Measurements from ENCODE around the gene CAMK2N2. TPM values are rescaled to one million over a fixed set of nuclear protein-coding genes. Genes with fewer than 3 reads are reported as not detected.

CAMK2N2 gene
- total and polyA plus RNA-seq, 2 of the 4 experiments (the other 2 are of a cell fraction): 0.34 TPM; not detected in 1

DNA sequence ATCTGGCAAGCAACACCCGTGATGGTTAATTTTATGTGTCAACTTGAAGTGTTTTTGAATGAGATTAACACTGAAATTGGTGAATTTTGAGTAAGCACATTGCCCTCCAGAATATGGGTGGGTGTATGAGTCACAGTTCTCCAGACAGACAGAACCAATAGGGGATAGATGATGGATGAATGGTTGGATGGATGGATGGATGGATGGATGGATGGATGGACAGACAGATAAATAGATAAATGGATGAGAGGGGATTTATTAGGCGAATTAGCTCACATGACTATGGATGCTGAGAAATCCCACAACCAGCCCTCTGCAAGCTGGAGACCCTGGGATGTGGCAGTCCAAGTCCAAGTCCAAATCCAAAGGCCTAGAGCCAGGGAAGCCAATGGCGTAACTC lies 37.4 kb downstream of the CAMK2N2 start:
- POLR2A ChIA-PET (ENCODE audit: unreplicated experiment): no interaction called here
- dilution Hi-C loops (cut with HindIII; ENCODE audit: low sequenced_read_pairs, unreplicated experiment): no loop called here
- Histone ChIP-seq H4K20me1 (ENCODE audit: insufficient read depth, low read length) (no peaks in the 10 kb centered on the region), H2BK15ac (ENCODE audit: low read depth, low read length) (no peak overlapping the region), H3K27me3 (ENCODE audit: control insufficient read depth, insufficient read depth, low read length) (peaks cover 27% of the 10 kb centered on the region), H3K14ac (replicated peaks; ENCODE audit: low read depth, low read length) (no peak overlapping the region), H4K8ac (ENCODE audit: low read depth in 2 of 2, low read length in 2 of 2) (no peak overlapping the region), H3K79me1 (ENCODE audit: low read depth in 1 of 2, low read length in 2 of 2) (no peaks in the 10 kb centered on the region), H3K36me3 (ENCODE audit: control insufficient read depth, insufficient read depth, low read length) (no peaks in the 10 kb centered on the region), H2AFZ (replicated peaks; ENCODE audit: low read length, poor library complexity) (no peak overlapping the region), H3K9me3 (ENCODE audit: control insufficient read depth, insufficient read depth, low read length) (no peaks in the 10 kb centered on the region), H3K4me2 (ENCODE audit: low read depth, low read length) (no peak overlapping the region), H3K4ac (ENCODE audit: low read depth, low read length) (no peak overlapping the region), H3K4me3 (ENCODE audit: insufficient read depth, low read depth, low read length) (no peak overlapping the region), H3K9me1 (ENCODE audit: insufficient read depth, low read length) (no peaks in the 10 kb centered on the region), H3K23ac (ENCODE audit: low read depth, low read length) (no peak overlapping the region), H4K5ac (ENCODE audit: low read depth, low read length) (no peak overlapping the region), H2AK9ac (replicated peaks; ENCODE audit: low read depth, low read length, poor library complexity) (no peak overlapping the region), H2BK20ac (ENCODE audit: low read depth, low read length) (no peak overlapping the region), H2BK120ac (ENCODE audit: low read depth, low read length) (no peak overlapping the region), H3K56ac (ENCODE audit: extremely low read depth, insufficient read depth, low read length) (no peak overlapping the region), H3K9ac (ENCODE audit: low read depth, low read length) (no peak overlapping the region), H2BK5ac (ENCODE audit: low read depth, low read length, poor library complexity, severe bottlenecking) (no peak overlapping the region), H3K27ac (ENCODE audit: insufficient read depth, low read length) (no peak overlapping the region), H4K91ac (ENCODE audit: insufficient read depth, low read depth, low read length) (no peak overlapping the region), H2AK5ac (ENCODE audit: low read depth, low read length) (no peak overlapping the region), H3K18ac (ENCODE audit: low read depth, low read length) (no peak overlapping the region), H3K4me1 (ENCODE audit: control insufficient read depth, insufficient read depth, low read length) (no peaks in the 10 kb centered on the region)
- TF ChIP-seq, protein P1, sequence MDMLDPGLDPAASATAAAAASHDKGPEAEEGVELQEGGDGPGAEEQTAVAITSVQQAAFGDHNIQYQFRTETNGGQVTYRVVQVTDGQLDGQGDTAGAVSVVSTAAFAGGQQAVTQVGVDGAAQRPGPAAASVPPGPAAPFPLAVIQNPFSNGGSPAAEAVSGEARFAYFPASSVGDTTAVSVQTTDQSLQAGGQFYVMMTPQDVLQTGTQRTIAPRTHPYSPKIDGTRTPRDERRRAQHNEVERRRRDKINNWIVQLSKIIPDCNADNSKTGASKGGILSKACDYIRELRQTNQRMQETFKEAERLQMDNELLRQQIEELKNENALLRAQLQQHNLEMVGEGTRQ (IDR thresholded peaks at IDR 0.05; ENCODE audit: low read depth, low read length): no peak
- TF ChIP-seq MAFK (IDR thresholded peaks at IDR 0.05; ENCODE audit: low read depth, low read length) (no peak), FOS (IDR thresholded peaks at IDR 0.05; ENCODE audit: low read depth, low read length) (no peak), POLR2A (IDR thresholded peaks at IDR 0.05; ENCODE audit: low read depth, low read length) (no peak), NFE2L2 (IDR thresholded peaks at IDR 0.05; ENCODE audit: low read depth, low read length) (no peak), RAD21 (IDR thresholded peaks at IDR 0.05; ENCODE audit: low read length) (no peak), RFX5 (IDR thresholded peaks at IDR 0.05; ENCODE audit: low read depth, low read length) (no peak), CHD1 (IDR thresholded peaks at IDR 0.05; ENCODE audit: low read depth, low read length) (no peak), RCOR1 (IDR thresholded peaks at IDR 0.05; ENCODE audit: insufficient replicate concordance, low read length) (no peak), CEBPB (IDR thresholded peaks at IDR 0.05; ENCODE audit: low read depth, low read length) (no peak), MXI1 (IDR thresholded peaks at IDR 0.05; ENCODE audit: borderline replicate concordance, low read depth, low read length) (no peak), BHLHE40 (IDR thresholded peaks at IDR 0.05; ENCODE audit: low read depth, low read length) (no peak), SMC3 (IDR thresholded peaks at IDR 0.05; ENCODE audit: low read depth, low read length) (no peak), MAZ (IDR thresholded peaks at IDR 0.05; ENCODE audit: borderline replicate concordance, low read depth, low read length) (no peak)
- TF ChIP-seq, protein P2, sequence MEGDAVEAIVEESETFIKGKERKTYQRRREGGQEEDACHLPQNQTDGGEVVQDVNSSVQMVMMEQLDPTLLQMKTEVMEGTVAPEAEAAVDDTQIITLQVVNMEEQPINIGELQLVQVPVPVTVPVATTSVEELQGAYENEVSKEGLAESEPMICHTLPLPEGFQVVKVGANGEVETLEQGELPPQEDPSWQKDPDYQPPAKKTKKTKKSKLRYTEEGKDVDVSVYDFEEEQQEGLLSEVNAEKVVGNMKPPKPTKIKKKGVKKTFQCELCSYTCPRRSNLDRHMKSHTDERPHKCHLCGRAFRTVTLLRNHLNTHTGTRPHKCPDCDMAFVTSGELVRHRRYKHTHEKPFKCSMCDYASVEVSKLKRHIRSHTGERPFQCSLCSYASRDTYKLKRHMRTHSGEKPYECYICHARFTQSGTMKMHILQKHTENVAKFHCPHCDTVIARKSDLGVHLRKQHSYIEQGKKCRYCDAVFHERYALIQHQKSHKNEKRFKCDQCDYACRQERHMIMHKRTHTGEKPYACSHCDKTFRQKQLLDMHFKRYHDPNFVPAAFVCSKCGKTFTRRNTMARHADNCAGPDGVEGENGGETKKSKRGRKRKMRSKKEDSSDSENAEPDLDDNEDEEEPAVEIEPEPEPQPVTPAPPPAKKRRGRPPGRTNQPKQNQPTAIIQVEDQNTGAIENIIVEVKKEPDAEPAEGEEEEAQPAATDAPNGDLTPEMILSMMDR (conservative IDR thresholded peaks at IDR 0.05; ENCODE audit: low read depth, low read length): no peak
- TF ChIP-seq, protein P3, sequence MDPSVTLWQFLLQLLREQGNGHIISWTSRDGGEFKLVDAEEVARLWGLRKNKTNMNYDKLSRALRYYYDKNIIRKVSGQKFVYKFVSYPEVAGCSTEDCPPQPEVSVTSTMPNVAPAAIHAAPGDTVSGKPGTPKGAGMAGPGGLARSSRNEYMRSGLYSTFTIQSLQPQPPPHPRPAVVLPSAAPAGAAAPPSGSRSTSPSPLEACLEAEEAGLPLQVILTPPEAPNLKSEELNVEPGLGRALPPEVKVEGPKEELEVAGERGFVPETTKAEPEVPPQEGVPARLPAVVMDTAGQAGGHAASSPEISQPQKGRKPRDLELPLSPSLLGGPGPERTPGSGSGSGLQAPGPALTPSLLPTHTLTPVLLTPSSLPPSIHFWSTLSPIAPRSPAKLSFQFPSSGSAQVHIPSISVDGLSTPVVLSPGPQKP (IDR thresholded peaks at IDR 0.05; ENCODE audit: borderline replicate concordance, low read depth, low read length): no peak
- intact Hi-C loops (cut with micrococcal nuclease): no loop called here
- in situ Hi-C loops (cut with MboI; ENCODE audit: low sequenced_read_pairs): no loop called here
- BruUV-seq (replicated peaks): no TSS peak
- WGBS, 2 experiments (ENCODE audit: extremely low coverage in 2 of 2, insufficient read length in 1 of 2): 69% methylated on average over 2 of the region's 3 CpGs; no CpG with 5 or more reads in 1 of the 2 experiments
- ATAC-seq (ENCODE audit: low read depth) (no peak), DNase-seq (no peak)
- CTCF ChIA-PET: no interaction called here

Measured in IMR-90 (cell line).